NCI-H2196 (cell line): ENCODE results near the gene MAP6.

Experiments used
- DNase-seq: peaks from one replicate; lab custom pipeline; 2025; ENCODE audit not compliant: unreplicated experiment; lab: John Stamatoyannopoulos, UW

Gene MAP6

GRCh38 chr11:75632450-75632849 is 36.4 kb downstream of the MAP6 start:
- DNase-seq: no peak

DNA sequence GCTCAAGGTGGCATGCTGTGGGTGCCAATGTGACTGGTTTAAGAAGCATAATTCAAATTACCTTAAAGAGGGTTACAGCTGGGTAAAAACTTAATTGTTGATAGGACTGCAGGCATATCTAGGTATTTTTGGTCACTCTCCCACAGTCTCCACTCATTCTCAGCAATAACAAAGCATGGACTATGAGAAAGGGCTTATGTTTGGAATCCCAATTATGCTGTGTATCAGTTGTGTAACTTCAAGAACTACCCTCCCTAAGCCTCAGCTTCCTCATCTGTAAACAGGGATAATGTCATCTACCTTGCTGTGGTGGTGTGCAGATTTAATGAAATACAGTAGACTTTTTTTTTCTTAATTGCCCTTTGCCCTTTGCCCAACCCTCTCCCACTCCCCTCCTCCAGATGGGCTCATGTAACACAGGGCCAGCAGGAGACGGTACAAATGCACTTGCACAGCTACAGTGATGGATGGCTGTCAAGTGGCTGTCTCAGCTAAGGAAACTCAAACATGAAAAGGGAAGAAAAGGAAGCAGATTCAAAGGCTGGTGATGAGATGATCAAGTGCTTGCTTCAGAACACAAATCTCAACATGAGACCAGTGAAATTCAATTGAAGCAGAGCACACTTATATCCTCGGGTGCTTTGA is 37.6 kb downstream of the MAP6 start:
- DNase-seq: no peak

GRCh38 chr11:75627906-75628668 is 40.8 kb downstream of the MAP6 start:
- DNase-seq: no peak

- no peak for DNase-seq
These were observed 41.8 kb downstream of the MAP6 start for GRCh38 chr11:75626889-75627529.

DNA sequence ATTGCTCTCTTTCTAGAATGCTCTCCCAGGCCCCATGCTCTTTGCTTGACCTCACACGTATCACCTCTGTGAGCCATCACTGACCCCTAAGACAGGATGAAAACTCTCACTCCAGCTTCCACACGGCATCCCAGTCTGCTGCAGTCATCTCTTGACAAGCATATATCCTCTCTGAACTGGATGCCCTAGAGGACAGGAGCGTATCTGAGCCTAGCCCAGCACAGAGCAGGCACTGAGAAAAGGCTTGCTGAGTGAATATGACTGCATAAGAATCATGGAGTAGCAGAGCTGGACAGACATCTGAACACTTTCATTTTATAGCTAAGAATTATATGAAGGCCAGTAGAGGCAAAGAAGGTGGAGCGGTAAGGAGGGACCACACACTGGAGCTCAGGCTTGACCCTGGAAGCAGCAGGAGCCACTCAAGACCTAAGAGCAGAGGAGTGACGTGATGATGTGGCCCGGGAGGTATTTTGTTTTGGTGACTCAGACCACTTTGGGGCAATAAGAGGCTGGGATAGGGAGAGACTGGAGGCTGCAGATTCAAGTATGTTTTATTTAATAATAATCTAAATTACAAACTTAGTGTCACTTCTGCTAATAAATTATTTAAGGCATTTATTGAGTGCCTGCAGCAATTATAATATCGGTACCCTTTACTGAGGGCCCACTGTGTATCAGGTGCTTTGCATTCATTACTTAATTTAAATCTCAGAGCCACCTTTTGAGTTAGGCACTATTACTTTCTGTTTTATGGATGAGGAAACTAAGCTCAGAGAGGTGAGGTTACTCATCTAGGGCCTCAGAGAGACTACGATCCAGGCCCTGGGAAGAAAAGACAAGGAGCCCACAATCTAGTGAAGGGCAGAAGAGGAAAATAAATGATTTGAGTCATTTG is 42.6 kb downstream of the MAP6 start:
- DNase-seq: no peak

DNA sequence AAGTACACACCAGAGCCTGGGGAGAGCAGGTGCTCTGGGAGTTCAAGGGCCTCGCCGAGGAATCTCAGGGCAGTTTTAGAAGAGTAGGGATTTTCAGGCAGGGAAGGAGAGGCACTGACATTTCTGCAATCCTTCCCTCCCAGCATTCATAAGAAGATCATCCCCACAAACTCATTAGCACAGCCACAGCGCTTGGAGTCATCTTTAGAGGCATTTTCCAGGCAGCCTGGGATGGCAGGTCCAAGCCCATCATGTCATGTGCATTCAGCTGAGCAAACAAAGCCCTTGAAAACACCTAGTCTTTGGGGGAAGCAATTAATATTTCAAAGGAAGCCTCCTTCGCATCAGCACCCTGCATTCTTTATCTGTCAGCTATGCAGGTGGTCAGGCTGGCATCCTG is 43.8 kb downstream of the MAP6 start:
- DNase-seq: peak; percentile 47

- no peak for DNase-seq
These were observed 52.6 kb downstream of the MAP6 start for GRCh38 chr11:75616281-75616680.

- DNase-seq: no peak
These were observed 53.1 kb downstream of the MAP6 start for GRCh38 chr11:75615751-75616150.

- DNase-seq: no peak
These were observed 57.0 kb downstream of the MAP6 start for GRCh38 chr11:75611823-75612222.

DNA sequence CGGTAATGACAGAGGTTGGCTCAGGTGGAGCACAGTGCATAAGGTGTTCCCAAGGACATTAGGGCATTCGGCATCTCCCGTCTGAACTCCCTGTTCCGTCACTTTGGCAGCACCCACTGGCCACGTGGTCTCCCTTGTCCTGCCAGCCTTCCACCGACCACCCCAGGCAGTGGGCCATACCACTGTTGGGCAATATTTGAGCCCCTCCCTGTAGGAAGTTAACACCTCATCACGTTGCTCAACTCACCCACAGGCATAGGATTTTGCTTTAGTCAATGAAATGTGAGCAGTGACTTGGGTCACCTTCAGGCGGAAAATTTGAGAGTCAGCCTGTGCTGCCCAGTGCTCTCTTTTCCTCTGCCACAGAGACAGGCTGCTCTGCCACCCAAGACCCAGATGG is 62.7 kb downstream of the MAP6 start:
- DNase-seq: no peak

DNA sequence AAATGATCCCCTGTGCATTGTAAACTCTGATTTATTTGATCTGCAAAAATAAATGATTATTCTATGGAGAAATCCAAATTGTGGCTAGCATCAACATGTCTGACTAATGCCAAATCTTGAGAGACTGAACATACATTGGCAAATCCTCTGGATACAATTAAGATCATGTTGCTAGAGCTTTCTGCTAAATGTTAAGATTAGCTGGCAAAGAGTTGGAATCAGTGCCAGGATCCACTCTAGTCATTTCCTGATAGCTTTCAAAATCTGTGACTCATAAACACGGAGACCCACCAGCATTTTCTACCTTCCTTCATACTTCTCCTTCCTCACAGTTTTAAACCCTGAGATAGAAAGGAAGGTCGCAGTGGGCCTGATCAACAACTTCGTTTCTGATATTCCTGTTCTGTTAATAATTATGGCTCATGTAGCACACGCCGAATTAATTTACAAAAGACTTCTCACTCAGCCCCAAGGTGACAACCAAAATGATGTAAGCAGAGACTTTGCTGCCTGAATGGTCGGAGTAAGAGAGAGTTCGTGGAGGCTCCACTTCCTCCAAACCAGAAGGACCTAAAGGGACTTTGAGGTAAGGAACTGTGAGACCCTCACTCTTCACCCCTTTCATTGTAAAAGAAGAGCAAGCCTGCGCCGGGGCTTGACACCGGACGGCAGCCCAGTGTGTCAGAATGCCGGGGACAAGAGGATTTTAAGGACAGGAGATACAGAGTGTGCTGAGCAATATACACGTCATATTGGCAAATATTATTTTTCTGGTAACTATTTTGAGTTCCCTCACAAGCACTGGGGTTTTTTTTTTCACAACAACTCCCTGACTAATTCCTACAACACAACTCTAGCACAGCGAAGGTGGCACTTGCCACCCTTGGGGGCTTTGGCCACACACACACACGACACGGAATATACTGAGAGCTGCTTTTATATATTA is 64.8 kb downstream of the MAP6 start:
- DNase-seq: no peak

DNA sequence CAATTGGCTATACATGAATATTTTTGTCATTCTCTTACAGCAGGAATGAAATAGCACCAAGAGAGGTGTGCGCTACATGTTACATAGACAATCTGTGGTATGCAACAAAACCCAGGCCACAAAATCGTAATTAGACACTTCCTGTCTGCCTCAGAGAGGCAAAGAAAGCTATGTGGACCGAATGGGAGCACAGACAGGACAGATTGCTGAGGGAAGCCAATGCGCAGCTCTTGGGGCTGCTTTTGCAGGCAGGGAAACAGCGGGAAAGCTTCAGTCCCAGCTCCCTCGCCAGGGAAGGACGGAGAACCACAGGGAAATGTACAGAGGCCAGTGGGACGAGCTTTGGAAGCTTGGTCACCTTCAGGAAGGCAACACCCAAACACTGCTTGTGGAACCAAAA is 65.9 kb downstream of the MAP6 start:
- DNase-seq: no peak

GRCh38 chr11:75601494-75601893 is 67.3 kb downstream of the MAP6 start:
- no peak for DNase-seq

GRCh38 chr11:75600356-75600755 is 68.5 kb downstream of the MAP6 start:
- no peak for DNase-seq

DNA sequence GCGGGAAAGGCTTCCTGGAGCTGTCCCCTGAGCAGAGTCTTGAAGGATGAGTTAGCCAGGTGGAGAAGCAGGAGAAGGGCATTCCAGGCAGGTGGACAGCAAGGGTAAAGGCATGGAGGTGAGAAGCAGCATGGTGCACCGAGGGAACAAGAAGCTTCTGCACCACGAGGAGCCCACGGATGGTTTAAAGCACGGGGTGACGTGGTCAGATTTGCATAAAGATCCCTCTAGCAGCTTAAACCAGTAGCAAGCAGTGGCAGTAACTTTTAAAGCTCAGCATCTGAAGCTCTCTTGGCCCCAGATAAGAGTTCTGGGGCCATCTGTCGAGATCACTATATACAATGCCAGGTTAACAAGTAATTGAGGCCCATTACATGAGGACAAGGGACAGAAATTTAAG is 69.9 kb downstream of the MAP6 start:
- DNase-seq: no peak

GRCh38 chr11:75598264-75598663 is 70.6 kb downstream of the MAP6 start:
- no peak for DNase-seq

GRCh38 chr11:75597636-75598035 is 71.2 kb downstream of the MAP6 start:
- peak; percentile 34 for DNase-seq

DNA sequence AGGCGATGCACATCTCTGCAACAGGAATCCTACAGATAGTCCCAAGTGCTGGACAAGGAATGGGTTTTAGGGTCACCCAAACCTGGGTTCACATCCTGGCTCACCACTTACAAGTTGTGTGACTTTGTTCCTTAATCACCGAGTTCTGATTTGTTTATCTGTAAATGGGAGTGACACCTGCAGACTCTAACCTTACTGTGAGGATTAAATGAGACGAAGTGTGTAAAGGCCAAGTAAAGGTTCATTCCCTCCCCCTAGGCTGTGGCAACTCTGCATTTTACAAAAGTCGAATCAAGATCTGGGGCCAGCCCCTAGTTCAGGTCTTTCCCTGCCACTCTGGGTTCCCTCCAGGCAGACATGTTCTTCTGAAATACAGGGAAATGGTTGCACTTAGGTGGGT is 71.9 kb downstream of the MAP6 start:
- DNase-seq: no peak

DNA sequence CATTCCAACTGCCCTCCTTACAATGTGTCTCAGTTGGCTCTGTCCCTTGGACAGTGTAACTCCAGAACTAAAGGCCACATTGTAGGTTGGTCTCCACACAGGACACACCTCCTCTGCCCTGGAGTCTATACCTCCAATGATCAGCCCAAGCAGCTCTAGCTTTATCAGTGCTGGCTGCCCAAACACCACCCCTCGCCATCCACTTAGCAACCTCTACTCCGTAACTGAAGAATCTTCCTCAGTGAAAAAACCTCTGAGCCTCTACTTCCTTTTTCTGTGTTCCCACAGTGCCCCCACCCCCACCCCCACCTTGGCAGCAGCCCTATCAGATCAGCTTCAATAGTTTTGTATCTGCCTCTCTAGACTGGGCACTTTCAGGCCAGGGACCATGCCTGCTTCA is 73.4 kb downstream of the MAP6 start:
- DNase-seq: no peak

DNA sequence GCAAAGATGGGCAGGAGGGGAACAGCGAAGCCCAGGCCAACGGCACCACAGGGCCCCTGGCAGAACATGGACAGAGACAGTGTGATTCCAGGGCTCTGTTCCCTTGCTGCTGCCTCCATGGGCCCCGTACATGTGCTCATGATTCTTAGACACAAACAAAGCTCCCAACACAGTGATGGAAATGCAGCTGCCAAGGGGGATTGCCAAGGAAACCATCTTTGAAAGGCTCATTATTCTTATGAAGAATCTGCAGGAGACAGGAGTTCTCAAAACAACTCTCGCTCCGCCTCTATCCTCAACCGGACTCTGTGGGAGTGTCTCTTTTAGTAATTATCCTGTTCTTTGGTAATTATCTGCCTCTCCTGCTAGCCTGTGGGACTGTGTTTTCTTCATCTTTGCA is 74.6 kb downstream of the MAP6 start:
- DNase-seq: no peak
